ENCODE measurements around the gene ZFP69. TPM values are rescaled to one million over a fixed set of nuclear protein-coding genes. Genes with fewer than 3 reads are reported as not detected.

The ZFP69 gene
- 4.1 TPM for total RNA-seq (2013)
- 1 to 10 TPM; 2.1 to 3.8 (median 2.5) TPM for polyA plus RNA-seq
- polyA minus RNA-seq = 1.7 and 1.9 TPM in 2 replicates
- 0.46 to 6.4 (median 2.9) reads per million in 11 experiments for total RNA-seq

- H3K4me3 Mint-ChIP-seq = peak within 1 kb of the TSS; percentile 89 to 96
- H3K27ac ChIP-seq (ENCODE audit: low read depth in 1 of 2, low read length in 2 of 2) = peak within 1 kb of the TSS; percentile 29 to 84
- H3K36me3 Mint-ChIP-seq = peaks cover 27 to 28% of the 10 kb centered on the region in 2 donors
- H3K9ac ChIP-seq (ENCODE audit: insufficient read depth, low read length, poor library complexity, severe bottlenecking) = peak within 1 kb of the TSS; percentile 80
- H3K27me3 Mint-ChIP-seq (ENCODE audit: low read depth in 3 of 3) = peaks cover 0 to 2% (median 2%) of the 10 kb centered on the region in 3 donors
- peak within 1 kb of the TSS; percentile 7 to 87 (median 76) for H3K27ac Mint-ChIP-seq
- H3K79me2 ChIP-seq (ENCODE audit: insufficient read depth, low read length) = peaks cover 13% of the 10 kb centered on the region
- peaks cover 22% of the 10 kb centered on the region for H3K4me1 Mint-ChIP-seq
- no peaks in the 10 kb centered on the region for H4K20me1 ChIP-seq (ENCODE audit: insufficient read depth, low read length)
- intact Hi-C loops (cut with micrococcal nuclease) = no loop called here
- no peak for TF ChIP-seq CTCF (IDR thresholded peaks at IDR 0.05)
- peaks cover 27 to 62% (median 53%) of the 10 kb centered on the region in 7 donors for H3K9me3 Mint-ChIP-seq
- WGBS (ENCODE audit: insufficient coverage) = under 1% methylated on average over 63 of the region's 65 CpGs
- H3K9me3 ChIP-seq (replicated peaks in 1 of 2; ENCODE audit: control insufficient read depth in 1 of 2, insufficient read depth in 1 of 2, low read length in 2 of 2) = peaks cover 22 to 44% of the 10 kb centered on the region in 2 donors
- H3K27me3 ChIP-seq (ENCODE audit: control insufficient read depth in 2 of 2, insufficient read depth in 2 of 2, low read length in 2 of 2) = no peaks in the 10 kb centered on the region
- peak within 1 kb of the TSS; percentile 99 for H3K4me2 ChIP-seq (replicated peaks; ENCODE audit: extremely low read depth, low read length, poor library complexity, severe bottlenecking)
- H3K4me3 ChIP-seq (replicated peaks in 1 of 3; ENCODE audit: low read depth in 2 of 3, low read length in 3 of 3) = peak within 1 kb of the TSS; percentile 64 to 97 (median 91)
- peaks cover 3 to 23% of the 10 kb centered on the region in 2 donors for H3K36me3 ChIP-seq (replicated peaks in 1 of 2; ENCODE audit: control insufficient read depth in 1 of 2, insufficient read depth in 2 of 2, low read length in 2 of 2)
- peak; percentile 38 to 39 (median 38) for DNase-seq
- peak within 1 kb of the TSS; percentile 96 for H2AFZ ChIP-seq (ENCODE audit: insufficient read depth, low read depth, low read length, poor library complexity, severe bottlenecking)
- peaks cover 8 to 12% of the 10 kb centered on the region in 2 donors for H3K4me1 ChIP-seq (ENCODE audit: control insufficient read depth in 1 of 2, insufficient read depth in 2 of 2, low read length in 2 of 2)
Measured at GRCh38 chr1:40476924-40477677, at the start of gene ZFP69. ZFP69 (plus strand) TSS chr1:40477290; CDS start chr1:40479362, 2,072 bp downstream.

GRCh38 chr1:40431385-40431784 is 45.7 kb upstream of the ZFP69 start:
- H3K27ac Mint-ChIP-seq = no peak overlapping the region
- TF ChIP-seq CTCF (IDR thresholded peaks at IDR 0.05) = no peak

More at GRCh38 chr1:40431385-40431784, 45.7 kb upstream of the ZFP69 start:
- Histone ChIP-seq H3K4me1 (ENCODE audit: control insufficient read depth in 1 of 2, insufficient read depth in 2 of 2, low read length in 2 of 2) (no peaks in the 10 kb centered on the region), H3K9me3 (replicated peaks in 1 of 2; ENCODE audit: control insufficient read depth in 1 of 2, insufficient read depth in 1 of 2, low read length in 2 of 2) (no peaks in the 10 kb centered on the region), H3K4me3 (replicated peaks in 1 of 3; ENCODE audit: low read depth in 2 of 3, low read length in 3 of 3) (no peak overlapping the region), H3K27me3 (ENCODE audit: control insufficient read depth in 2 of 2, insufficient read depth in 2 of 2, low read length in 2 of 2) (no peaks in the 10 kb centered on the region), H4K20me1 (ENCODE audit: insufficient read depth, low read length) (no peaks in the 10 kb centered on the region), H3K36me3 (replicated peaks in 1 of 2; ENCODE audit: control insufficient read depth in 1 of 2, insufficient read depth in 2 of 2, low read length in 2 of 2) (no peaks in the 10 kb centered on the region), H3K27ac (ENCODE audit: low read depth in 1 of 2, low read length in 2 of 2) (no peak overlapping the region), H3K9ac (ENCODE audit: insufficient read depth, low read length, poor library complexity, severe bottlenecking) (no peak overlapping the region), H3K4me2 (replicated peaks; ENCODE audit: extremely low read depth, low read length, poor library complexity, severe bottlenecking) (no peak overlapping the region), H2AFZ (ENCODE audit: insufficient read depth, low read depth, low read length, poor library complexity, severe bottlenecking) (no peak overlapping the region), H3K79me2 (ENCODE audit: insufficient read depth, low read length) (no peaks in the 10 kb centered on the region)
- Mint-ChIP-seq H3K27me3 (ENCODE audit: low read depth in 3 of 3) (no peaks in the 10 kb centered on the region), H3K4me3 (no peak overlapping the region), H3K4me1 (no peaks in the 10 kb centered on the region), H3K36me3 (peaks cover 3 to 14% of the 10 kb centered on the region in 2 donors), H3K9me3 (peaks cover 0 to 3% (median 0%) of the 10 kb centered on the region in 7 donors)
- DNase-seq = no peak
- intact Hi-C loops (cut with micrococcal nuclease) = loop anchor here in 1 of 2 donors (10.0 kb wide), 1 partner anchor 287 kb away; no protein-coding TSS in a partner anchor
